Subcutaneous adipose tissue (tissue), 4 donors: ENCODE data around the gene XNDC1N. TPM values are rescaled to one million over a fixed set of nuclear protein-coding genes. Genes with fewer than 3 reads are reported as not detected.

Experiments used
- total RNA-seq, 4 donors: library from RNA; depleted of rRNA; stranded (reverse); fragments of >200 nt; gene quantifications; one replicate each; pipeline ENCODE4 v1.1.0, GENCODE V29; 2016
- TF ChIP-seq, protein P1 (sequence below): fragments of 450-650 bp; IDR thresholded peaks from one replicate; pipeline ENCODE4 v1.5.1; 2016; ENCODE audit warnings: low read depth, mild to moderate bottlenecking, control low read depth, antibody characterized with exemption, moderate library complexity

Gene XNDC1N
- total RNA-seq, 4 donors from 2014 or later, result 3.1 to 8.2 (median 6.4) TPM

- TF ChIP-seq, protein P1, sequence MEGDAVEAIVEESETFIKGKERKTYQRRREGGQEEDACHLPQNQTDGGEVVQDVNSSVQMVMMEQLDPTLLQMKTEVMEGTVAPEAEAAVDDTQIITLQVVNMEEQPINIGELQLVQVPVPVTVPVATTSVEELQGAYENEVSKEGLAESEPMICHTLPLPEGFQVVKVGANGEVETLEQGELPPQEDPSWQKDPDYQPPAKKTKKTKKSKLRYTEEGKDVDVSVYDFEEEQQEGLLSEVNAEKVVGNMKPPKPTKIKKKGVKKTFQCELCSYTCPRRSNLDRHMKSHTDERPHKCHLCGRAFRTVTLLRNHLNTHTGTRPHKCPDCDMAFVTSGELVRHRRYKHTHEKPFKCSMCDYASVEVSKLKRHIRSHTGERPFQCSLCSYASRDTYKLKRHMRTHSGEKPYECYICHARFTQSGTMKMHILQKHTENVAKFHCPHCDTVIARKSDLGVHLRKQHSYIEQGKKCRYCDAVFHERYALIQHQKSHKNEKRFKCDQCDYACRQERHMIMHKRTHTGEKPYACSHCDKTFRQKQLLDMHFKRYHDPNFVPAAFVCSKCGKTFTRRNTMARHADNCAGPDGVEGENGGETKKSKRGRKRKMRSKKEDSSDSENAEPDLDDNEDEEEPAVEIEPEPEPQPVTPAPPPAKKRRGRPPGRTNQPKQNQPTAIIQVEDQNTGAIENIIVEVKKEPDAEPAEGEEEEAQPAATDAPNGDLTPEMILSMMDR, result no peak
Observed at GRCh38 chr11:71930556-71931244, 2.3 kb upstream of the XNDC1N start.

GRCh38 chr11:71929491-71929890 is 1.1 kb upstream of the XNDC1N start:
- TF ChIP-seq, protein P1, result no peak

DNA sequence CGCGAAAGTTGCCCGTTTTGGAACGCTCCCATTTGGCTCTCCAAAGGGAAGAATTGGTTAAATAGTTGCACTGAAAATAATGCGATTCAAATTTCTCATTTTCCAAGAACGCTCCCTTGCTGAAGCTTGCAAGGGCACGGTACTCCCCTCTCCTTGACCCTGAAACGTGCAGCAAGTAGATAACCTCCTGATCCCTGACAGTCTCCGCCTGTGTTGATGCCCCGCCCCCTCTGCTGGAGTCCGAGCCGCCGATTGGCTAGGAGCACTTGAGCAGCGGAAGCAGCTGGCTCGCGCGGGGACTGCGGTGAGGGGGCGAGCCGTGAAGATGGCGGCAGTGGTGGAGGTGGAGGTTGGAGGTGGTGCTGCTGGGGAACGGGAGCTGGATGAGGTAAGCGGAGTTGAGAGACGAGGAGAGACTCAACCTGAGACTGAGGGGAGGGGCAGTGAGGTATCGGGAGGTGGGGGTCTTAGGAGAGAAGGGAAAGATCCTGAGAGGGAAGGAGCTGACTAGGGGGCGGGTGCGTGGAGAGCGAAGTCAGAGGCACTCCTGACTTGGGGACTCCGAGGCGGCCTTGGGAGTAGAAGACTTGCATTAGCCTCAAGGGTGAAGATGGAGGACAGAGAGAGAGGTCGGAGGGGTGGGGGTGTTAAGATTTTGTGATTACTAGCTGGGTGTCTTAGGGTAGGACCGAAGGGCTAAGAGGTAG is 496 bp upstream of the XNDC1N start, which contains the start of gene RNF121:
TSS of gene RNF121 (plus strand) at position 310 of the 707 bp plus-strand sequence. CDS start at position 326, 16 bp downstream.
- TF ChIP-seq, protein P1, result no peak

- TF ChIP-seq, protein P1, result no peak
Observed at GRCh38 chr11:71917646-71918140, 10.7 kb downstream of the XNDC1N start.

DNA sequence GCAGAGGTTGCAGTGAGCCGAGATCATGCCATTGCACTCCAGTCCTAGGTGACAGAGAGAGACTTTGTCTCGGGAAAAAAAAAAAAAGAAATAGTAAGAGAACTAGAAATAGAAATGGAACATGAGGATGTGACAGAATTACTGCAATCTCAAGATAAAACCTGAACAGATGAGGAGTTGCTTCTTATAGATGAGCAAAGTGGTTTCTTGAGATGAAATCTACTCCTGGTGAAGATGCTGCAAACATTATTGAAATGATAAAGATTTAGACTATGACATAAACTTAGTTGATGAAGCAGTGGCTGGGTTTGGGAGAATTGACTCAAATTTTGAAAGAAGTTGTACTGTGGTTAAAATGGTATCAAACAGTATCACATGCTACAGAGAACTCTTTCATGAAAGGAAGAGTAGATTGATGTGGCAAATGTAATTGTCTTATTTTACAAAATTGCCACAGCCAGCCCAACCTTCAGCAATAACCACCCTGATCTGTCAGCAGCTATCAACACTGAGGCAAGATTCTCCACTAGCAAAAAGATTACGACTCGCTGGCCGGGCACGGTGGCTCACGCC is 13.7 kb downstream of the XNDC1N start:
- TF ChIP-seq, protein P1, result no peak

- TF ChIP-seq, protein P1, result no peak
Observed at GRCh38 chr11:71913756-71914526, 14.5 kb downstream of the XNDC1N start.

GRCh38 chr11:71908218-71908617 is 20.2 kb downstream of the XNDC1N start:
- TF ChIP-seq, protein P1, result no peak
